ENCODE data around the gene FTO. TPM values are rescaled to one million over a fixed set of nuclear protein-coding genes. Genes with fewer than 3 reads are reported as not detected.
"Not testable (repeated sequence)": the region's sequence is repeated elsewhere in the genome, so short reads cannot be mapped to it uniquely, and the experiment has no call there.

FTO gene
- total RNA-seq, 1 donor from 2014 or later = 107 TPM

DNA sequence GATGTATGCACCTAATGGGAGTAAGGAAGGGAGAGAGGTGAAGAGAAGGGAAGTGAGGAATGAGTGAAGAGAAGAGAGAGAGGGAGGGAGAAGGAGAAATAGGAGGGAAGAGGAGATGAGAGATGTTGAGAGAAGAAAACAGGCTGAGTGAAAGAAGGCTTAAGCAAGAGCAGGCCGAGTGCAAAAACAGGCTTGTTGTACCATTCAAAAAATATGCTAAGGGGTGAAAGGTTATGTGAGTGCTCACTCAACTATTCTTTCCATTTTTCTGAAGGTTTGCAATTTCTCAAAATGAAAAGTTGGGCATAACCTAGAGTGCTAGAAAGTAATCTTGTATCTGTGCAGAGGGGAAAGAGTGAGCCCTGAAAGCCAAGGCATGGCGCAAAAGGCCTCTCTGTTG, 23.2 kb upstream of the FTO start:
- Mint-ChIP-seq H3K4me3 (no peak overlapping the region), H3K27me3 (ENCODE audit: low read depth) (no peaks in the 10 kb centered on the region), H3K36me3 (ENCODE audit: low read depth) (peaks cover 24% of the 10 kb centered on the region), H3K27ac (ENCODE audit: unreplicated experiment) (no peak overlapping the region), H3K4me1 (no peaks in the 10 kb centered on the region), H3K9me3 (peaks cover 8% of the 10 kb centered on the region)
- DNase-seq (ENCODE audit: low read depth, low spot score) = no peak
- TF ChIP-seq, protein P1, sequence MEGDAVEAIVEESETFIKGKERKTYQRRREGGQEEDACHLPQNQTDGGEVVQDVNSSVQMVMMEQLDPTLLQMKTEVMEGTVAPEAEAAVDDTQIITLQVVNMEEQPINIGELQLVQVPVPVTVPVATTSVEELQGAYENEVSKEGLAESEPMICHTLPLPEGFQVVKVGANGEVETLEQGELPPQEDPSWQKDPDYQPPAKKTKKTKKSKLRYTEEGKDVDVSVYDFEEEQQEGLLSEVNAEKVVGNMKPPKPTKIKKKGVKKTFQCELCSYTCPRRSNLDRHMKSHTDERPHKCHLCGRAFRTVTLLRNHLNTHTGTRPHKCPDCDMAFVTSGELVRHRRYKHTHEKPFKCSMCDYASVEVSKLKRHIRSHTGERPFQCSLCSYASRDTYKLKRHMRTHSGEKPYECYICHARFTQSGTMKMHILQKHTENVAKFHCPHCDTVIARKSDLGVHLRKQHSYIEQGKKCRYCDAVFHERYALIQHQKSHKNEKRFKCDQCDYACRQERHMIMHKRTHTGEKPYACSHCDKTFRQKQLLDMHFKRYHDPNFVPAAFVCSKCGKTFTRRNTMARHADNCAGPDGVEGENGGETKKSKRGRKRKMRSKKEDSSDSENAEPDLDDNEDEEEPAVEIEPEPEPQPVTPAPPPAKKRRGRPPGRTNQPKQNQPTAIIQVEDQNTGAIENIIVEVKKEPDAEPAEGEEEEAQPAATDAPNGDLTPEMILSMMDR (conservative IDR thresholded peaks at IDR 0.05) = no peak

DNA sequence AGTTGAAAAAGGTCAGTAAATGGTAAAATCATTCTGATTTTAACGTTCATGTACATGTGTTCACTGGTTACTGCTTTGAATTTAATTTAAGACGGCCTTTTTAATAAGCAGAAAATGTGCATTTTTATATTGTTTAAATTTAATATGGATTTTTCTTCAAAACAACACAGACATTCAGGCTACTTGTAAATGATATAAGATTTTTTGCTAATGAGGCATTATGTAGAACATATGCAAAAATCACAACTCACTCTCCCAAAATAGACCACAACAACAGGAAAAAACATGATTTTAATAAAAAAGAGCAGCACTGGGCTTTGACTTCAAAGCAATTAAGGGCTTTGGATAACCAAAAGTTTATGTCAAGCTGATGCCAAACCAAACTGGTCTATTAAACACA, 22.6 kb upstream of the FTO start:
- peaks cover 27% of the 10 kb centered on the region for H3K36me3 Mint-ChIP-seq (ENCODE audit: low read depth)
- no peak for DNase-seq (ENCODE audit: low read depth, low spot score)
- TF ChIP-seq, protein P1 (conservative IDR thresholded peaks at IDR 0.05) = no peak
- no peak overlapping the region for H3K27ac Mint-ChIP-seq (ENCODE audit: unreplicated experiment)
- no peaks in the 10 kb centered on the region for H3K27me3 Mint-ChIP-seq (ENCODE audit: low read depth)
- H3K9me3 Mint-ChIP-seq = peaks cover 8% of the 10 kb centered on the region
- H3K4me3 Mint-ChIP-seq = no peak overlapping the region
- H3K4me1 Mint-ChIP-seq = no peaks in the 10 kb centered on the region

DNA sequence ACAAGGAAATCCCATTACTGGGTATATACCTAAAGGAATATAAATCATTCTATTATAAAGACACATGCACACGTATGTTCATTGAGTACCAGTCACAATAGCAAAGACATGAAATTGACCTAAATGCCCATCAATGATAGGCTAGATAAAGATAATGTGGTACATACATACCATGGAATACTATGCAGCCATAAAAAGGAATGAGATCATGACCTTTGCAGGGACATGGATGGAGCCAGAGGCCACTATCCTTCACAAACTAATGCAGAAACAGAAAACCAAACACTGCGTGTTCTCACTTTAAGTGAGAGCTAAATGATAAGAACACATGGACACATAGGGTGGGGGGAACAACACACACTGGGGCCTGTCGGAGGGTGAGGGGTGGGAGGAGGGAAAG, 18.6 kb upstream of the FTO start:
- not testable (repeated sequence) for H3K27me3 Mint-ChIP-seq (ENCODE audit: low read depth); H3K27ac Mint-ChIP-seq (ENCODE audit: unreplicated experiment); H3K4me1 Mint-ChIP-seq; H3K4me3 Mint-ChIP-seq; H3K9me3 Mint-ChIP-seq; DNase-seq (ENCODE audit: low read depth, low spot score)
- peaks cover 31% of the 10 kb centered on the region for H3K36me3 Mint-ChIP-seq (ENCODE audit: low read depth)

DNA sequence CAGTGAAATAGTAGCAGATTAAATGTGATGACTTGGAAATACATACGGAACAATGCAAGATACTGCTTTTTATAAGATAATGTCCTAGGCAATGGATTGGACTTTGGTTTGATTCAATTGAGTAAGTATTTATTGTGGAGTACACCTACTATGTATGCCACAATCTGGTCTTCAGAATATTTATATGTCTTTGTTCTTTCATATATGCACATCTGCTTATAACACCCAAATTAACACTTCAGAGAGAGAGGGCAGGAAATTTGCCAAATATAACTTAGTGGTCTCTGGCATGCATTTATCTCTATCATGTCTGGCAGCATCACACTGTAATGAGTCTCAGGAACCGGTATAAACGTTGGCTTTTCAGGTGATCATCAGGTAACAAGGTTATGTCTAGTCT, 17.2 kb upstream of the FTO start:
- H3K36me3 Mint-ChIP-seq (ENCODE audit: low read depth) = peaks cover 32% of the 10 kb centered on the region
- H3K9me3 Mint-ChIP-seq = peaks cover 8% of the 10 kb centered on the region
- H3K27ac Mint-ChIP-seq (ENCODE audit: unreplicated experiment) = no peak overlapping the region
- H3K4me1 Mint-ChIP-seq = no peaks in the 10 kb centered on the region
- no peak for DNase-seq (ENCODE audit: low read depth, low spot score)
- TF ChIP-seq, protein P1 (conservative IDR thresholded peaks at IDR 0.05) = no peak
- H3K4me3 Mint-ChIP-seq = no peak overlapping the region
- H3K27me3 Mint-ChIP-seq (ENCODE audit: low read depth) = no peaks in the 10 kb centered on the region

DNA sequence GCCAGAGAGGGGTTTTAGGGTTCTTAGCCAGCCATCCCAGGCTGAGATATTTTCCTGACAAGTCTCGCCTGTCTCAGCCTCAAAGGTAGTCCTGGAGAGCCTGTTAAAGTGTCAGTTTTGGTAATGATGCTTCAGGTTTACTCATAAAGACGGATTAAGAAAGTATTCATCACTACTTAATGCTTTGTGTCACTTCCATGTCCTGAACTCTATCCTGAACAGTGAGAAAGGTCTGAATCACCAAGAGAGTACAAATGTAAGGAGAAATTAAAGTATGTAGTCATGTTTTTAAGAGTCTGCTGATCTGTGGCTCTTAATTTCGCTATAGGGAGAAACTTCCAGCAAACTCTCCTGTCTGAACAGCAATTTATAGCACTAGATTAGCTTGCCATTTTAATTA, 14.3 kb upstream of the FTO start:
- Mint-ChIP-seq H3K36me3 (ENCODE audit: low read depth) (peaks cover 29% of the 10 kb centered on the region), H3K9me3 (peaks cover 8% of the 10 kb centered on the region), H3K27ac (ENCODE audit: unreplicated experiment) (no peak overlapping the region), H3K4me3 (no peak overlapping the region), H3K4me1 (no peaks in the 10 kb centered on the region), H3K27me3 (ENCODE audit: low read depth) (no peaks in the 10 kb centered on the region)
- DNase-seq (ENCODE audit: low read depth, low spot score) = no peak
- TF ChIP-seq, protein P1 (conservative IDR thresholded peaks at IDR 0.05) = no peak

DNA sequence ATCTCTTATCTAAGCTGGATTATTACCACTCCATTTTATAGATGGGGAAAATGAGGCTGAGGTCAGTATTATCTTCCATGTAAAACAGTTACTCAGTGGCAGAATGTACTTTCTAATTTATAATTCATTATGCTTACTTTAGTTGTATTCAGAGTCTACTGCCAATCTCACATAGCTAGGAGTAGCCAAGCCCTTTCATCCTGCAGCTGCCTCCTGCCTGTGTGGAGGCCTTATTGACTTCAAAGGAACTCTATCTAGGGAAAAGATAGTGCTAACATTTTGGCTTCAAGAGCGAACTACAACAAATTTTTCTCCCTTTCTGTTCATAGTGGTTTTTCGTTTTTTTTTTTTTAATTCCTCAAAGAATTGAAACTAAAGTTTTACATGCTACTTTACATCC, 13.2 kb upstream of the FTO start:
- Mint-ChIP-seq H3K27me3 (ENCODE audit: low read depth) (no peaks in the 10 kb centered on the region), H3K9me3 (no peaks in the 10 kb centered on the region)
- TF ChIP-seq, protein P1 (conservative IDR thresholded peaks at IDR 0.05) = no peak

More for the DNA sequence above, 13.2 kb upstream of the FTO start:
- Mint-ChIP-seq H3K36me3 (ENCODE audit: low read depth) (peaks cover 24% of the 10 kb centered on the region), H3K4me3 (no peak overlapping the region), H3K27ac (ENCODE audit: unreplicated experiment) (no peak overlapping the region), H3K4me1 (no peaks in the 10 kb centered on the region)
- no peak for DNase-seq (ENCODE audit: low read depth, low spot score)
